H9 (cell line): Measurements from ENCODE around the gene TAGLN. TPM values are rescaled to one million over a fixed set of nuclear protein-coding genes. Genes with fewer than 3 reads are reported as not detected.

Experiments
- DNase-seq: peaks from one replicate; pipeline ENCODE4 v3.0.0-alpha.2; 2017
- H2AFZ ChIP-seq: one replicate; pipeline ENCODE4 v1.6.1; 2013; ENCODE audit warnings: mild to moderate bottlenecking, low read length, control low read depth, moderate library complexity
- H2AK5ac ChIP-seq: 2 replicates; pipeline ENCODE4 v1.6.1; 2013; ENCODE audit warnings: low read length, control low read depth, mixed read lengths; ENCODE audit not compliant: insufficient read length
- H2BK120ac ChIP-seq: one replicate; pipeline ENCODE4 v1.6.1; 2013; ENCODE audit warnings: low read depth, mild to moderate bottlenecking, low read length, control low read depth, inconsistent platforms; ENCODE audit not compliant: poor library complexity, severe bottlenecking
- H2BK12ac ChIP-seq: 2 replicates; pipeline ENCODE4 v1.6.1; 2013; ENCODE audit warnings: low read length, control low read depth, mixed read lengths, low read depth; ENCODE audit not compliant: insufficient read length
- H2BK15ac ChIP-seq: 2 replicates; pipeline ENCODE4 v1.6.1; 2013; ENCODE audit warnings: low read depth, low read length, control low read depth
- H2BK20ac ChIP-seq: one replicate; pipeline ENCODE4 v1.6.1; 2013; ENCODE audit warnings: low read depth, mild to moderate bottlenecking, low read length, control low read depth, inconsistent platforms; ENCODE audit not compliant: poor library complexity, severe bottlenecking
- H2BK5ac ChIP-seq: 2 replicates; pipeline ENCODE4 v1.6.1; 2013; ENCODE audit warnings: low read length, control low read depth, mixed read lengths; ENCODE audit not compliant: insufficient read length
- H3K14ac ChIP-seq: 2 replicates; pipeline ENCODE4 v1.6.1; 2013; ENCODE audit warnings: low read length, control low read depth; ENCODE audit not compliant: insufficient read depth
- H3K18ac ChIP-seq: 2 replicates; pipeline ENCODE4 v1.6.1; 2013; ENCODE audit warnings: low read depth, mild to moderate bottlenecking, mixed read lengths, low read length, control low read depth; ENCODE audit not compliant: insufficient read length
- H3K23ac ChIP-seq: 2 replicates; pipeline ENCODE4 v1.6.1; 2013; ENCODE audit warnings: low read length, control low read depth, mixed read lengths, low read depth; ENCODE audit not compliant: insufficient read length
- H3K23me2 ChIP-seq: 2 replicates; pipeline ENCODE4 v1.6.1; 2013; ENCODE audit warnings: low read depth, mild to moderate bottlenecking, mixed read lengths, low read length, control low read depth; ENCODE audit not compliant: insufficient read length, poor library complexity, severe bottlenecking
- H3K27ac ChIP-seq: 2 replicates; pipeline ENCODE4 v1.5.1; 2013; ENCODE audit warnings: low read length, control low read depth, mixed read lengths, low read depth; ENCODE audit not compliant: insufficient read length
- H3K27me3 ChIP-seq: 2 replicates; pipeline ENCODE4 v1.6.1; 2013; ENCODE audit warnings: low read length, control low read depth, inconsistent platforms; ENCODE audit not compliant: insufficient read depth
- H3K4ac ChIP-seq: 2 replicates; pipeline ENCODE4 v1.6.1; 2013; ENCODE audit warnings: low read depth, mild to moderate bottlenecking, control low read depth, inconsistent platforms, low read length, moderate library complexity
- H3K4me1 ChIP-seq: 2 replicates; pipeline ENCODE4 v1.6.1; 2013; ENCODE audit warnings: low read length, control low read depth, inconsistent platforms; ENCODE audit not compliant: insufficient read depth
- H3K4me2 ChIP-seq: 2 replicates; pipeline ENCODE4 v1.6.1; 2013; ENCODE audit warnings: low read length, control low read depth, mixed read lengths; ENCODE audit not compliant: insufficient read length, insufficient read depth
- H3K56ac ChIP-seq: 2 replicates; pipeline ENCODE4 v1.6.1; 2013; ENCODE audit warnings: low read depth, mild to moderate bottlenecking, mixed read lengths, low read length, control low read depth; ENCODE audit not compliant: insufficient read length
- H3K79me1 ChIP-seq: 2 replicates; pipeline ENCODE4 v1.6.1; 2013; ENCODE audit warnings: low read depth, mild to moderate bottlenecking, moderate library complexity, low read length, control low read depth, inconsistent platforms; ENCODE audit not compliant: insufficient read depth, poor library complexity, severe bottlenecking
- H3K79me2 ChIP-seq: 2 replicates; pipeline ENCODE4 v1.6.1; 2013; ENCODE audit warnings: low read length, control low read depth, inconsistent platforms; ENCODE audit not compliant: insufficient read depth
- H3K9ac ChIP-seq: 2 replicates; pipeline ENCODE4 v1.6.1; 2013; ENCODE audit warnings: low read length, control low read depth, mixed read lengths; ENCODE audit not compliant: insufficient read length; ENCODE audit errors: extremely low read depth
- H3K9me3 ChIP-seq: one replicate; pipeline ENCODE4 v1.6.1; 2013; ENCODE audit warnings: low read depth, low read length, inconsistent platforms; ENCODE audit not compliant: control insufficient read depth
- H3T11ph ChIP-seq: one replicate; pipeline ENCODE4 v1.6.1; 2013; ENCODE audit warnings: mild to moderate bottlenecking, low read length, control low read depth, inconsistent platforms
- H4K20me1 ChIP-seq: one replicate; pipeline ENCODE4 v1.6.1; 2013; ENCODE audit not compliant: control insufficient read depth, insufficient read length, insufficient read depth
- H4K5ac ChIP-seq: 2 replicates; pipeline ENCODE4 v1.6.1; 2013; ENCODE audit warnings: low read depth, mild to moderate bottlenecking, mixed read lengths, low read length, control low read depth; ENCODE audit not compliant: insufficient read length
- H4K8ac ChIP-seq: replicated peaks from 2 replicates; pipeline ENCODE4 v1.6.1; 2013; ENCODE audit warnings: low read length, control low read depth, mixed read lengths, low read depth; ENCODE audit not compliant: insufficient read length
- H4K91ac ChIP-seq: 2 replicates; pipeline ENCODE4 v1.6.1; 2013; ENCODE audit warnings: low read depth, mild to moderate bottlenecking, moderate library complexity, mixed read lengths, low read length, control low read depth; ENCODE audit not compliant: insufficient read length
- H3K27ac Mint-ChIP-seq, 3 experiments: 2 replicates in 2 of 3; 3 replicates in 1 of 3; pipeline ENCODE4 v1.8.0; 2020 to 2021; ENCODE audit warnings: mixed read lengths in 3 of 3, mild to moderate bottlenecking in 1 of 3, moderate library complexity in 1 of 3
- H3K27me3 Mint-ChIP-seq: 2 replicates; pipeline ENCODE4 v1.8.0; 2021; ENCODE audit warnings: low read depth, mild to moderate bottlenecking, moderate library complexity, mixed read lengths
- H3K36me3 Mint-ChIP-seq, 3 experiments: 2 replicates in 2 of 3; 3 replicates in 1 of 3; pipeline ENCODE4 v1.8.0; 2020 to 2021; ENCODE audit warnings: low read depth in 3 of 3, mixed read lengths in 3 of 3; ENCODE audit not compliant: insufficient read depth in 1 of 3
- H3K4me1 Mint-ChIP-seq, 2 experiments: 2 replicates each; pipeline ENCODE4 v1.8.0; 2020; ENCODE audit warnings: mixed read lengths in 2 of 2
- H3K4me3 Mint-ChIP-seq, 2 experiments: 2 replicates in 1 of 2; 3 replicates in 1 of 2; pipeline ENCODE4 v1.8.0; 2020 to 2021; ENCODE audit warnings: mild to moderate bottlenecking in 2 of 2, mixed read lengths in 2 of 2, moderate library complexity in 1 of 2
- H3K9me3 Mint-ChIP-seq, 2 experiments: 2 replicates in 1 of 2; 3 replicates in 1 of 2; pipeline ENCODE4 v1.8.0; 2020; ENCODE audit warnings: mild to moderate bottlenecking in 2 of 2, mixed read lengths in 2 of 2, moderate library complexity in 1 of 2
- WGBS: extraction: QIAGEN DNeasy Blood & Tissue Kit; methylation state at CpG from one replicate; pipeline ENCODE4 v1.1.7; 2013; ENCODE audit warnings: missing lambda C conversion rate, low lambda C conversion rate, mixed read lengths; ENCODE audit not compliant: insufficient read length; ENCODE audit errors: extremely low coverage; 5-methylcytosine and 5-hydroxymethylcytosine counted together
- total RNA-seq: library from RNA; stranded (reverse); gene quantifications from 2 replicates; pipeline ENCODE4 v1.2.1, GENCODE V29; 2021
- TF ChIP-seq, protein P1 (sequence below): fragments of 200-600 bp; sonication (generic); conservative IDR thresholded peaks from 3 replicates; pipeline ENCODE4 v1.8.0; 2021; ENCODE audit warnings: antibody characterized with exemption, mild to moderate bottlenecking

TAGLN gene
- total RNA-seq, 1 experiment from 2014 or later = 176 TPM

DNA sequence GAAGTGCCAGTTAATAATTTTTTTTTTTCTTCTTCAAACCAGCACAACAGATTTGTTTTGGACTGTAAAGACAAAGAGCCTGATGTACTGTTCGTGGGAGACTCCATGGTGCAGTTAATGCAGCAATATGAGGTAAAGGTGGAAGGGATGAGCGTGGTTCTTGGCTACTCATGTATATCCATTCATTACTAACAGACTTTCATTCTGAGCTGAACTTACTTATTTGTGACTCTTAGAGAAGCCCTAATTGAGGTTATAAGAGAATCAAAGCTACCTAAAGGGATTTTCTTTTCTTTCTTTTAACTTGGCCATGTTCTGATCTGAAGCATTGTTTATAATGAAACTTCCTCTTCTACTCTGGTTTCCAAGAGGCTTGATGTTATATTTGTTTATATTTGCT lies 39.3 kb upstream of the TAGLN start:
- no CpG with 5 or more reads among the region's 2 CpGs for WGBS
- Histone ChIP-seq H3K79me1 (peaks cover 7% of the 10 kb centered on the region), H3K4ac (no peak overlapping the region), H3K14ac (no peak overlapping the region), H2AK5ac (no peak overlapping the region), H3K56ac (no peak overlapping the region), H3K27me3 (no peaks in the 10 kb centered on the region), H3K18ac (no peak overlapping the region), H3K27ac (no peak overlapping the region), H2AFZ (no peak overlapping the region), H2BK120ac (no peak overlapping the region), H3K4me2 (no peak overlapping the region), H4K5ac (no peak overlapping the region), H4K8ac (no peak overlapping the region), H2BK20ac (no peak overlapping the region), H3K9me3 (no peaks in the 10 kb centered on the region), H2BK15ac (no peak overlapping the region), H3K23ac (no peak overlapping the region), H3K23me2 (no peaks in the 10 kb centered on the region), H4K91ac (no peak overlapping the region), H2BK12ac (no peak overlapping the region), H3K79me2 (peaks cover 10% of the 10 kb centered on the region; the same call in 1 of the 2 replicates), H3K4me1 (no peaks in the 10 kb centered on the region), H3K9ac (no peak overlapping the region), H4K20me1 (no peaks in the 10 kb centered on the region), H3T11ph (no peak overlapping the region), H2BK5ac (no peak overlapping the region)
- Mint-ChIP-seq H3K36me3 (peaks cover 23 to 85% (median 59%) of the 10 kb centered on the region in 3 experiments; a peak in 6 of 7 replicates), H3K4me3 (no peak overlapping the region), H3K27me3 (no peaks in the 10 kb centered on the region), H3K4me1 (no peaks in the 10 kb centered on the region), H3K27ac (peak overlapping the region in 1 of 3 experiments; percentile 84; a peak in 2 of 7 replicates), H3K9me3 (no peaks in the 10 kb centered on the region)
- DNase-seq = no peak
- TF ChIP-seq, protein P1, sequence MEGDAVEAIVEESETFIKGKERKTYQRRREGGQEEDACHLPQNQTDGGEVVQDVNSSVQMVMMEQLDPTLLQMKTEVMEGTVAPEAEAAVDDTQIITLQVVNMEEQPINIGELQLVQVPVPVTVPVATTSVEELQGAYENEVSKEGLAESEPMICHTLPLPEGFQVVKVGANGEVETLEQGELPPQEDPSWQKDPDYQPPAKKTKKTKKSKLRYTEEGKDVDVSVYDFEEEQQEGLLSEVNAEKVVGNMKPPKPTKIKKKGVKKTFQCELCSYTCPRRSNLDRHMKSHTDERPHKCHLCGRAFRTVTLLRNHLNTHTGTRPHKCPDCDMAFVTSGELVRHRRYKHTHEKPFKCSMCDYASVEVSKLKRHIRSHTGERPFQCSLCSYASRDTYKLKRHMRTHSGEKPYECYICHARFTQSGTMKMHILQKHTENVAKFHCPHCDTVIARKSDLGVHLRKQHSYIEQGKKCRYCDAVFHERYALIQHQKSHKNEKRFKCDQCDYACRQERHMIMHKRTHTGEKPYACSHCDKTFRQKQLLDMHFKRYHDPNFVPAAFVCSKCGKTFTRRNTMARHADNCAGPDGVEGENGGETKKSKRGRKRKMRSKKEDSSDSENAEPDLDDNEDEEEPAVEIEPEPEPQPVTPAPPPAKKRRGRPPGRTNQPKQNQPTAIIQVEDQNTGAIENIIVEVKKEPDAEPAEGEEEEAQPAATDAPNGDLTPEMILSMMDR = no peak
